Fibroblast of lung (primary cell): Measurements from ENCODE around the gene POLR1A.

ENCODE experiments used
- EZH2 ChIP-seq: IDR thresholded peaks from 2 replicates; pipeline ENCODE4 v1.5.1; 2012; ENCODE audit warnings: low read length, control low read depth, mild to moderate bottlenecking; ENCODE audit errors: missing control alignments
- TF ChIP-seq, protein P1 (sequence below), 2 donors: IDR thresholded peaks in 1 of 2; conservative IDR thresholded peaks in 1 of 2; 1 replicate in 1 of 2; 2 replicates in 1 of 2; pipeline ENCODE4 v1.5.1; 2011 to 2012; ENCODE audit warnings: low read length in 2 of 2, control low read depth in 1 of 2, inconsistent platforms in 1 of 2, low read depth in 1 of 2, mild to moderate bottlenecking in 1 of 2

DNA sequence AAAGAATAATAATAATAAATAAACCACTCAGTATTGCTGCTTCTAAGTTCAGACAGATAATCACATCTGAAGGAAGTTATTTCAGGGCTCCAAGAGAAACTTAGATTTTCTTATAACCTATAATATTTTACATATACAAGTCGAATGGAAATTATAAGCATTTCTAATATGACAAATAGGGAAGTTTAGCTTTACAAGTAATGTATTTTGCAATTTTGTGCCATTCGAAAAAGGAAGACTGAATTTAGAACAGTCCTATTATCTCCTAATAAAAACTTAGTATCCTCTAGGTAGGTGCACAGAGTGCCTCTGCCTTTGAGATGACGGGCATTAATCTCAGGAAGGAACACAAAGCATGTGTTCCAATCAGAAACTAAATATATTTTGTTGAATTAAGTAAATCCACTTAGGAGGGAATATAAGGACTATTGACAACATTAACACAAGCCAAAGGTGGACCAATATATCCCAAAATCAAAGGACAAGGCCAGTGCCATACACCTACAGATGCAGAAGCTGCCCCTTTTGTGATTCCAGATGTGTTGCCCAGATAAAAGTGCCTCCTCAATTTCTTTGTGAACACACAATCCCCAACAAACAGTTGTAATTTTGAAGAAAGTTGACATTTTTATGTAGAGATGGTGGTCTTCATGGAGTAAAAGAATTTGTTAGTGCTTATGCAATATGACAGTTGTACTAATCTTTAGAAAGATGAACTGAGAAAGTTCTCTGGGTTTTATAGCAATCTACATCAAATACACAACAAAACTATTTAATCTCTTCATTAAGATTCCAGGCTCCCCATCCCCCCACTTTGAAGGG is 37.0 kb upstream of the POLR1A start:
- TF ChIP-seq, protein P1, sequence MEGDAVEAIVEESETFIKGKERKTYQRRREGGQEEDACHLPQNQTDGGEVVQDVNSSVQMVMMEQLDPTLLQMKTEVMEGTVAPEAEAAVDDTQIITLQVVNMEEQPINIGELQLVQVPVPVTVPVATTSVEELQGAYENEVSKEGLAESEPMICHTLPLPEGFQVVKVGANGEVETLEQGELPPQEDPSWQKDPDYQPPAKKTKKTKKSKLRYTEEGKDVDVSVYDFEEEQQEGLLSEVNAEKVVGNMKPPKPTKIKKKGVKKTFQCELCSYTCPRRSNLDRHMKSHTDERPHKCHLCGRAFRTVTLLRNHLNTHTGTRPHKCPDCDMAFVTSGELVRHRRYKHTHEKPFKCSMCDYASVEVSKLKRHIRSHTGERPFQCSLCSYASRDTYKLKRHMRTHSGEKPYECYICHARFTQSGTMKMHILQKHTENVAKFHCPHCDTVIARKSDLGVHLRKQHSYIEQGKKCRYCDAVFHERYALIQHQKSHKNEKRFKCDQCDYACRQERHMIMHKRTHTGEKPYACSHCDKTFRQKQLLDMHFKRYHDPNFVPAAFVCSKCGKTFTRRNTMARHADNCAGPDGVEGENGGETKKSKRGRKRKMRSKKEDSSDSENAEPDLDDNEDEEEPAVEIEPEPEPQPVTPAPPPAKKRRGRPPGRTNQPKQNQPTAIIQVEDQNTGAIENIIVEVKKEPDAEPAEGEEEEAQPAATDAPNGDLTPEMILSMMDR (conservative IDR thresholded peaks at IDR 0.05 in 1 of 2, IDR thresholded peaks at IDR 0.05 in 1 of 2; ENCODE audit: low read depth in 1 of 2, low read length in 2 of 2), result no peak
- TF ChIP-seq EZH2, result no peak
